Heart left ventricle (tissue), 16 donors: ENCODE data around the gene CYSTM1. TPM values are rescaled to one million over a fixed set of nuclear protein-coding genes. Genes with fewer than 3 reads are reported as not detected.

ENCODE experiments used
- ATAC-seq, 4 donors: fragments of 200-7000 bp; cut with Tn5 transposase; one replicate each; pipeline ENCODE4 v1.9.1; 2020 to 2022; ENCODE audit warnings: moderate library complexity in 4 of 4, mild to moderate bottlenecking in 3 of 4, moderate number of reproducible peaks in 1 of 4
- DNase-seq, 5 donors: peaks; one replicate each; pipeline ENCODE4 v3.0.0-alpha.2; 2020
- H3K27ac ChIP-seq, 12 donors: fragments of 200-600 bp; sonication (generic) in 4 of 12; one replicate each; pipeline versions ENCODE4 v1.5.0 to v1.8.0; 2016 to 2022; ENCODE audit warnings: mild to moderate bottlenecking in 2 of 12
- H3K27me3 ChIP-seq, 9 donors: fragments of 200-600 bp; sonication (generic) in 2 of 9; one replicate each; pipeline versions ENCODE4 v1.5.1 to v1.8.0; 2016 to 2022; ENCODE audit warnings: mild to moderate bottlenecking in 3 of 9
- H3K36me3 ChIP-seq, 9 donors: fragments of 200-600 bp; sonication (generic) in 2 of 9; one replicate each; pipeline versions ENCODE4 v1.5.0 to v1.8.0; 2018 to 2022; ENCODE audit warnings: mild to moderate bottlenecking in 2 of 9
- H3K4me1 ChIP-seq, 12 donors: fragments of 200-600 bp; sonication (generic) in 4 of 12; one replicate each; pipeline versions ENCODE4 v1.5.0 to v1.8.0; 2016 to 2022; ENCODE audit warnings: mild to moderate bottlenecking in 3 of 12
- H3K4me3 ChIP-seq, 12 donors: fragments of 200-600 bp; sonication (generic) in 4 of 12; one replicate each; pipeline versions ENCODE4 v1.5.0 to v1.8.0; 2017 to 2022; ENCODE audit warnings: mild to moderate bottlenecking in 9 of 12, moderate library complexity in 4 of 12
- H3K9me3 ChIP-seq, 12 donors: fragments of 200-600 bp; sonication (generic) in 4 of 12; one replicate each; pipeline versions ENCODE4 v1.5.0 to v1.8.0; 2016 to 2022; ENCODE audit warnings: mild to moderate bottlenecking in 1 of 12
- POLR2A ChIP-seq, 2 donors: fragments of 450-650 bp; IDR thresholded peaks; one replicate each; pipeline ENCODE4 v1.6.1; 2017; ENCODE audit warnings: antibody characterized with exemption in 2 of 2, mild to moderate bottlenecking in 2 of 2, moderate library complexity in 2 of 2
- WGBS, 4 donors: extraction: QIAGEN DNeasy Blood & Tissue Kit in 2 of 4; methylation state at CpG; one replicate each; pipeline versions ENCODE4 v1.1.5 to v1.1.7; 2013 to 2018; 5-methylcytosine and 5-hydroxymethylcytosine counted together
- intact Hi-C, 10 donors: fragments of 100-400 bp; cut with DNase I; formaldehyde crosslinking; loops; one replicate each; pipeline versions ENCODE4 v1.11.1 to v1.14.2; 2022
- polyA plus RNA-seq, 2 donors: library from polyadenylated mRNA; stranded (reverse); fragments of 200-250 nt; gene quantifications; one replicate each; pipeline ENCODE4 v1.2.3, GENCODE V29; 2013
- total RNA-seq, 9 donors: library from RNA; depleted of rRNA in 2 of 9; stranded (reverse); fragments of >200 nt in 2 of 9; fragmentation: NEBNext Ultra II Directional in 3 of 9; extraction: Animal tissue kit (Norgen Biotek cat#: 25700) in 3 of 9; gene quantifications; one replicate each; pipeline versions ENCODE4 v1.1.0 to v1.2.4, GENCODE V29; 2016 to 2023
- TF ChIP-seq, protein P1 (sequence below), 12 donors: fragments of 200-600 bp; sonication (generic) in 4 of 12; IDR thresholded peaks; one replicate each; pipeline versions ENCODE4 v1.5.0 to v1.8.0; 2018 to 2022; ENCODE audit warnings: antibody characterized with exemption in 12 of 12, mild to moderate bottlenecking in 5 of 12
- donor health status: ischemic (EF 13 %, LVEDD 7.1; RV severe dilation, severe dysfunction).
- donor health status: healthy with polysubstance abuse.
- donor health status: DM: no; HTN: yes; CAD: no.
- donor health status: DM: no; HTN: no; CAD: no.
- donor health status: ischemic (EF 25% LVEDD 6.9; RV normal size, moderate dysfunction).
- donor health status: ischemic (EF 25% LVEDD 5.7; RV mildly dilated, moderate dysfunction).
- donor health status: healthy.
- donor health status: DM: yes; HTN: yes; CAD: no.
- donor health status: ischemic (EF 35%, LVEDD 5.7; RV mildly dilated, moderate dysfunction).
- donor health status: nonischemic (EF 11% LVEDD 7.7; RV severe dilation, severe dysfunction).
- donor health status: DM: yes; HTN: yes; CAD: no.
- donor health status: PGD.
- donor health status: ischemic (EF 29% LVEDD 5.4; RV normal size, mild dysfunction).
- donor health status: nonischemic (EF 23%, LVEDD 6.1; RV moderate dilation, normal function).

The CYSTM1 gene
- total and polyA plus RNA-seq, 11 donors, result 58.1 to 238 (median 94.5) TPM

DNA sequence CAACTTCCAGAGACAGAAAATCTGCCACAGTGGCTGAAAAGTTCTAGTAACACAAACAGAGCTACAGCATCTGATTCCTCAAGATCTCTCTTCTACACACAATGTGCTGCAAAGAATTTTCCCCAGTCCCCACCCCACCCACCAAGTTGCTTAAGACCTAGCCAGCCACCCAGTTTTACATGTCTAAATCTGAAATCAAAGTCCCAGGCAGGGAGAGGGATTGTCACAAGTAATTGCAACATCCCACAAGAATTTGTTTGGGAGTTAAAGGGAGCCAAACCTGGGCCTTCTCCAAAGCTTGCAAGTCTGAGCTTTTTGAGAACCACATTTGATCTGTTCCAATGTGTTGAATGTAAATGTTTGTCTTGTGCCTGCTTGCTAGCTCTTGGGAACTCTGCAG lies 33.7 kb upstream of the CYSTM1 start:
- intact Hi-C loops, result loop anchor here in 5 of 10 donors (5.0 to 10.0 kb wide), 5 partner anchors 34 to 346 kb away; partner anchors contain the start of gene PSD2 (in 1 of the 5)
- ATAC-seq (no peak), DNase-seq (no peak)
- H3K27ac ChIP-seq, result no peak overlapping the region
- H3K4me1 ChIP-seq, result peaks cover 0 to 37% (median 21%) of the 10 kb centered on the region in 12 donors
- H3K4me3 ChIP-seq, result no peak overlapping the region
- peaks cover 0 to 9% (median 0%) of the 10 kb centered on the region in 9 donors for H3K27me3 ChIP-seq
- H3K9me3 ChIP-seq, result no peaks in the 10 kb centered on the region
- no peak for TF ChIP-seq POLR2A (IDR thresholded peaks at IDR 0.05)
- TF ChIP-seq, protein P1, sequence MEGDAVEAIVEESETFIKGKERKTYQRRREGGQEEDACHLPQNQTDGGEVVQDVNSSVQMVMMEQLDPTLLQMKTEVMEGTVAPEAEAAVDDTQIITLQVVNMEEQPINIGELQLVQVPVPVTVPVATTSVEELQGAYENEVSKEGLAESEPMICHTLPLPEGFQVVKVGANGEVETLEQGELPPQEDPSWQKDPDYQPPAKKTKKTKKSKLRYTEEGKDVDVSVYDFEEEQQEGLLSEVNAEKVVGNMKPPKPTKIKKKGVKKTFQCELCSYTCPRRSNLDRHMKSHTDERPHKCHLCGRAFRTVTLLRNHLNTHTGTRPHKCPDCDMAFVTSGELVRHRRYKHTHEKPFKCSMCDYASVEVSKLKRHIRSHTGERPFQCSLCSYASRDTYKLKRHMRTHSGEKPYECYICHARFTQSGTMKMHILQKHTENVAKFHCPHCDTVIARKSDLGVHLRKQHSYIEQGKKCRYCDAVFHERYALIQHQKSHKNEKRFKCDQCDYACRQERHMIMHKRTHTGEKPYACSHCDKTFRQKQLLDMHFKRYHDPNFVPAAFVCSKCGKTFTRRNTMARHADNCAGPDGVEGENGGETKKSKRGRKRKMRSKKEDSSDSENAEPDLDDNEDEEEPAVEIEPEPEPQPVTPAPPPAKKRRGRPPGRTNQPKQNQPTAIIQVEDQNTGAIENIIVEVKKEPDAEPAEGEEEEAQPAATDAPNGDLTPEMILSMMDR (IDR thresholded peaks at IDR 0.05), result no peak
- H3K36me3 ChIP-seq, result no peaks in the 10 kb centered on the region

- H3K27ac ChIP-seq, result no peak overlapping the region
These were observed 32.7 kb upstream of the CYSTM1 start for GRCh38 chr5:140142246-140142645.

DNA sequence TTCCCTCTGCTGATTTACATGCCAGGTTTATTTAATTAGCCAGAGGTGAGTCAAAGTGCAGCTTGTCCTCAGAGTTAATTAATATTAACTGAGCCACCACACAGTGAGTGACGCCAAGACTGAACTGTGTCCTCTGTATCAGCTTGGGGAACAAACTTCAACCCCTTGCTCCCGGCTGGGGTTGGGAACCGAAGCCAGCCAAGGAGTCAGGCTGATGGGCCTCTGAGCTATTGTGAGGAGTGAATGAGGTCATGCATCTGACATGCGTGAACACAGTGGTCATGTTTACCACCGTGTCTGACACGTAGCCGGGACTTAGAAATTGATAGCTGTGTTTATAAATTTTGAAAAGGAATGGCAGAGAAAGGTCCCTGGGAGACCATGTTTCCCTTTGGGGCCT lies 32.1 kb upstream of the CYSTM1 start:
- TF ChIP-seq, protein P1 (IDR thresholded peaks at IDR 0.05), result no peak
- no peak for TF ChIP-seq POLR2A (IDR thresholded peaks at IDR 0.05)
- Histone ChIP-seq H3K4me3 (no peak overlapping the region), H3K36me3 (no peaks in the 10 kb centered on the region), H3K9me3 (no peaks in the 10 kb centered on the region), H3K4me1 (peaks cover 0 to 40% (median 25%) of the 10 kb centered on the region in 12 donors), H3K27ac (no peak overlapping the region), H3K27me3 (peaks cover 0 to 11% (median 0%) of the 10 kb centered on the region in 9 donors)
- WGBS, 4 donors, result 83 to 94% (median 89%) methylated on average over 6 to 7 of the region's 7 CpGs
- no peak for DNase-seq
- intact Hi-C loops, result loop anchor here in 6 of 10 donors (1.0 to 10.0 kb wide), 6 partner anchors 36 to 348 kb away; partner anchors contain the start of gene PSD2 (in 1 of the 6)
- no peak for ATAC-seq

More at GRCh38 chr5:140142246-140142645, 32.7 kb upstream of the CYSTM1 start:
- WGBS, 4 donors, result 85 to 95% (median 88%) methylated on average over 4 to 5 of the region's 5 CpGs
- intact Hi-C loops, result loop anchor here in 6 of 10 donors (1.0 to 10.0 kb wide), 6 partner anchors 35 to 347 kb away; partner anchors contain the start of gene PSD2 (in 1 of the 6)
- TF ChIP-seq POLR2A (IDR thresholded peaks at IDR 0.05), result no peak
- TF ChIP-seq, protein P1 (IDR thresholded peaks at IDR 0.05), result no peak
- no peaks in the 10 kb centered on the region for H3K9me3 ChIP-seq
- H3K4me3 ChIP-seq, result no peak overlapping the region
- DNase-seq (no peak), ATAC-seq (no peak)
- peaks cover 0 to 40% (median 25%) of the 10 kb centered on the region in 12 donors for H3K4me1 ChIP-seq
- H3K27me3 ChIP-seq, result peaks cover 0 to 11% (median 0%) of the 10 kb centered on the region in 9 donors
- no peaks in the 10 kb centered on the region for H3K36me3 ChIP-seq

- TF ChIP-seq POLR2A (IDR thresholded peaks at IDR 0.05), result no peak
- TF ChIP-seq, protein P1 (IDR thresholded peaks at IDR 0.05), result no peak
- peaks cover 0 to 40% (median 25%) of the 10 kb centered on the region in 12 donors for H3K4me1 ChIP-seq
- DNase-seq, result no peak
These were observed 31.3 kb upstream of the CYSTM1 start for GRCh38 chr5:140143521-140144258.

More at GRCh38 chr5:140143521-140144258, 31.3 kb upstream of the CYSTM1 start:
- H3K36me3 ChIP-seq, result no peaks in the 10 kb centered on the region
- peaks cover 0 to 11% (median 0%) of the 10 kb centered on the region in 9 donors for H3K27me3 ChIP-seq
- intact Hi-C loops, result loop anchor here in 7 of 10 donors (1.0 to 10.0 kb wide), 9 partner anchors 29 to 357 kb away; partner anchors contain the start of genes PURA (in 2 of the 7) and PSD2 (in 1 of the 7)
- 96 to 100% (median 98%) methylated on average over 3 of the region's 3 CpGs for WGBS, 4 donors
- no peak for ATAC-seq
- no peak overlapping the region for H3K4me3 ChIP-seq
- H3K9me3 ChIP-seq, result no peaks in the 10 kb centered on the region
- H3K27ac ChIP-seq, result no peak overlapping the region
